Liver (tissue), 9 donors: ENCODE measurements around the gene KRTAP22-1. TPM values are rescaled to one million over a fixed set of nuclear protein-coding genes. Genes with fewer than 3 reads are reported as not detected.

ENCODE experiments used
- DNase-seq: peaks from one replicate; pipeline ENCODE4 v3.0.0-alpha.2; 2017; ENCODE audit warnings: low spot score
- H3K27ac ChIP-seq, 2 donors: one replicate each; pipeline ENCODE4 v1.7.0; 2013; ENCODE audit warnings: inconsistent platforms in 2 of 2, low read length in 2 of 2, control low read depth in 1 of 2, low read depth in 1 of 2, mild to moderate bottlenecking in 1 of 2
- H3K27me3 ChIP-seq, 4 donors: one replicate each; pipeline versions ENCODE4 v1.6.1 to v1.7.0; 2013; ENCODE audit warnings: low read length in 3 of 4, inconsistent platforms in 1 of 4, mild to moderate bottlenecking in 1 of 4, moderate library complexity in 1 of 4; ENCODE audit not compliant: control insufficient read depth in 4 of 4, insufficient read depth in 4 of 4
- H3K36me3 ChIP-seq, 4 donors: one replicate each; pipeline versions ENCODE4 v1.6.1 to v1.7.0; 2013; ENCODE audit warnings: low read length in 3 of 4, mild to moderate bottlenecking in 3 of 4, low read depth in 1 of 4, moderate library complexity in 1 of 4; ENCODE audit not compliant: control insufficient read depth in 4 of 4, insufficient read depth in 3 of 4
- H3K4me1 ChIP-seq, 4 donors: one replicate each; pipeline versions ENCODE4 v1.6.1 to v1.7.0; 2013; ENCODE audit warnings: low read length in 3 of 4, mild to moderate bottlenecking in 3 of 4, moderate library complexity in 1 of 4; ENCODE audit not compliant: control insufficient read depth in 4 of 4, insufficient read depth in 4 of 4
- H3K4me3 ChIP-seq, 3 donors: one replicate each; pipeline versions ENCODE4 v1.6.1 to v1.7.0; 2013; ENCODE audit warnings: low read length in 3 of 3, control low read depth in 1 of 3, low read depth in 1 of 3, mild to moderate bottlenecking in 1 of 3
- H3K9ac ChIP-seq, 2 donors: one replicate each; pipeline ENCODE4 v1.7.0; 2013; ENCODE audit warnings: low read length in 2 of 2, mild to moderate bottlenecking in 2 of 2, moderate library complexity in 2 of 2, control low read depth in 1 of 2, low read depth in 1 of 2
- H3K9me3 ChIP-seq, 4 donors: one replicate each; pipeline versions ENCODE4 v1.6.1 to v1.7.0; 2013; ENCODE audit warnings: low read length in 3 of 4; ENCODE audit not compliant: control insufficient read depth in 4 of 4
- CTCF ChIP-seq: fragments of 150-350 bp; IDR thresholded peaks from 2 replicates; pipeline ENCODE4 v1.5.1; 2017; ENCODE audit warnings: improper control_type of control experiment, low read depth, low read length; ENCODE audit not compliant: missing input control
- FOXA2 ChIP-seq: IDR thresholded peaks from 2 replicates; pipeline ENCODE4 v1.6.1; 2016; ENCODE audit warnings: antibody characterized with exemption
- JUND ChIP-seq, 2 donors: IDR thresholded peaks; 2 replicates each; pipeline ENCODE4 v1.6.1; 2016; ENCODE audit warnings: antibody characterized with exemption in 2 of 2
- NR2F2 ChIP-seq: IDR thresholded peaks from 2 replicates; pipeline ENCODE4 v1.6.1; 2016; ENCODE audit warnings: antibody characterized with exemption
- RAD21 ChIP-seq, 2 donors: IDR thresholded peaks; 2 replicates each; pipeline ENCODE4 v1.6.1; 2016; ENCODE audit warnings: antibody characterized with exemption in 2 of 2, mild to moderate bottlenecking in 2 of 2
- REST ChIP-seq: IDR thresholded peaks from 2 replicates; pipeline ENCODE4 v1.6.1; 2016; ENCODE audit warnings: antibody characterized with exemption, mild to moderate bottlenecking
- TAF1 ChIP-seq: conservative IDR thresholded peaks from 2 replicates; pipeline ENCODE4 v1.6.1; 2016; ENCODE audit warnings: antibody characterized with exemption, mild to moderate bottlenecking
- WGBS: extraction: QIAGEN DNeasy Blood & Tissue Kit; methylation state at CpG from one replicate; pipeline ENCODE4 v1.1.7; 2013; 5-methylcytosine and 5-hydroxymethylcytosine counted together
- polyA plus RNA-seq, 2 donors: library from polyadenylated mRNA; stranded (reverse) in 1 of 2; unstranded in 1 of 2; fragments of 200-250 nt in 1 of 2; fragments of >200 nt in 1 of 2; fragmentation: Nextera tagmentation in 1 of 2; extraction: Ambion mirVana in 1 of 2; gene quantifications; one replicate each; pipeline versions ENCODE4 v1.2.1 to v1.2.3, GENCODE V29; 2013 to 2015
- total RNA-seq, 2 donors: library from RNA; depleted of rRNA; stranded (reverse); fragments of >200 nt; gene quantifications; one replicate each; pipeline ENCODE4 v1.2.3, GENCODE V29; 2014
- TF ChIP-seq, protein P1 (sequence below): IDR thresholded peaks from 2 replicates; pipeline ENCODE4 v1.6.1; 2016; ENCODE audit warnings: antibody characterized with exemption
- donor health status: healthy.
- donor health status: healthy.
- donor health status: healthy.
- donor health status: healthy.
- donor health status: healthy.

KRTAP22-1 gene
- total and polyA plus RNA-seq, 4 donors = not detected

- no peaks in the 10 kb centered on the region for H3K4me1 ChIP-seq
- no peak within 1 kb of the TSS for H3K4me3 ChIP-seq
- no peaks in the 10 kb centered on the region for H3K27me3 ChIP-seq
- TF ChIP-seq, protein P1, sequence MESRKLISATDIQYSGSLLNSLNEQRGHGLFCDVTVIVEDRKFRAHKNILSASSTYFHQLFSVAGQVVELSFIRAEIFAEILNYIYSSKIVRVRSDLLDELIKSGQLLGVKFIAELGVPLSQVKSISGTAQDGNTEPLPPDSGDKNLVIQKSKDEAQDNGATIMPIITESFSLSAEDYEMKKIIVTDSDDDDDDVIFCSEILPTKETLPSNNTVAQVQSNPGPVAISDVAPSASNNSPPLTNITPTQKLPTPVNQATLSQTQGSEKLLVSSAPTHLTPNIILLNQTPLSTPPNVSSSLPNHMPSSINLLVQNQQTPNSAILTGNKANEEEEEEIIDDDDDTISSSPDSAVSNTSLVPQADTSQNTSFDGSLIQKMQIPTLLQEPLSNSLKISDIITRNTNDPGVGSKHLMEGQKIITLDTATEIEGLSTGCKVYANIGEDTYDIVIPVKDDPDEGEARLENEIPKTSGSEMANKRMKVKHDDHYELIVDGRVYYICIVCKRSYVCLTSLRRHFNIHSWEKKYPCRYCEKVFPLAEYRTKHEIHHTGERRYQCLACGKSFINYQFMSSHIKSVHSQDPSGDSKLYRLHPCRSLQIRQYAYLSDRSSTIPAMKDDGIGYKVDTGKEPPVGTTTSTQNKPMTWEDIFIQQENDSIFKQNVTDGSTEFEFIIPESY = no peak
- no peak for DNase-seq
- no peak within 1 kb of the TSS for H3K9ac ChIP-seq
- no peak within 1 kb of the TSS for H3K27ac ChIP-seq
- no peaks in the 10 kb centered on the region for H3K36me3 ChIP-seq
- H3K9me3 ChIP-seq = no peaks in the 10 kb centered on the region
- WGBS = 66% methylated on average over 3 of the region's 3 CpGs
These were observed 19.6 kb downstream of the KRTAP22-1 start, which contains the start of gene KRTAP20-4 for GRCh38 chr21:30620522-30620921. Gene KRTAP20-4 (plus strand): TSS chr21:30620627.

- Histone ChIP-seq H3K9me3 (no peaks in the 10 kb centered on the region), H3K9ac (no peak overlapping the region)
- WGBS = 78% methylated on average over 3 of the region's 3 CpGs
These were observed 22.5 kb downstream of the KRTAP22-1 start for GRCh38 chr21:30623362-30623761.

More at GRCh38 chr21:30623362-30623761, 22.5 kb downstream of the KRTAP22-1 start:
- H3K27me3 ChIP-seq = no peaks in the 10 kb centered on the region
- no peak overlapping the region for H3K27ac ChIP-seq
- no peak for DNase-seq
- TF ChIP-seq RAD21 (IDR thresholded peaks at IDR 0.05) = no peak
- TF ChIP-seq CTCF = no peak
- no peak for TF ChIP-seq NR2F2
- no peak for TF ChIP-seq JUND (IDR thresholded peaks at IDR 0.05)
- TF ChIP-seq TAF1 = no peak
- no peak for TF ChIP-seq FOXA2
- TF ChIP-seq REST = no peak
- no peaks in the 10 kb centered on the region for H3K4me1 ChIP-seq
- no peak overlapping the region for H3K4me3 ChIP-seq
- no peaks in the 10 kb centered on the region for H3K36me3 ChIP-seq
